A549 treated with AZD2906 at 1 μM for 4 hours (cell line): ENCODE data around the gene SUPT20HL2. TPM values are rescaled to one million over a fixed set of nuclear protein-coding genes. Genes with fewer than 3 reads are reported as not detected.

Experiments used
- total RNA-seq: library from RNA; stranded (reverse); fragments of 200-300 nt; extraction: Qiagen RNA extraction; gene quantifications from 5 replicates; pipeline ENCODE4 v1.2.3, GENCODE V29; 2022

SUPT20HL2 gene
- total RNA-seq: not detected in 5 replicates

GRCh38 chrX:24314019-24314635 lies at the start of gene SUPT20HL2:
SUPT20HL2 (minus strand) TSS chrX:24314069; CDS start chrX:24313315, 754 bp downstream.

GRCh38 chrX:24360272-24360671 lies 46.4 kb upstream of the SUPT20HL2 start, which contains the start of gene SUPT20HL1:
SUPT20HL1 (plus strand) TSS chrX:24360639; CDS start chrX:24362761, 2,122 bp downstream.

Other genes with a start within 250 kb of the SUPT20HL2 start
- gene ZFX, start 164.3 kb downstream of the SUPT20HL2 start, total RNA-seq: 6.5 to 11.0 TPM (median 7.3 TPM) in 5 replicates
- not detected in 5 replicates for gene SUPT20HL1, start 46.6 kb upstream of the SUPT20HL2 start, total RNA-seq
- 4.3 to 5.2 TPM (median 4.4 TPM) in 5 replicates for gene PDK3, start 151.2 kb upstream of the SUPT20HL2 start, total RNA-seq